ENCODE measurements around the gene C6orf52. TPM values are rescaled to one million over a fixed set of nuclear protein-coding genes. Genes with fewer than 3 reads are reported as not detected.

C6orf52 gene
- total RNA-seq, 1 donor from 2014 or later = 8.2 TPM

GRCh38 chr6:10641528-10641927 is 52.9 kb downstream of the C6orf52 start:
- Mint-ChIP-seq H3K27me3 (ENCODE audit: low read depth) (peaks cover 8% of the 10 kb centered on the region), H3K27ac (ENCODE audit: unreplicated experiment) (no peak overlapping the region), H3K4me1 (peaks cover 7% of the 10 kb centered on the region), H3K9me3 (no peaks in the 10 kb centered on the region), H3K4me3 (no peak overlapping the region), H3K36me3 (ENCODE audit: low read depth) (no peaks in the 10 kb centered on the region)
- DNase-seq (ENCODE audit: low read depth, low spot score) = no peak
- TF ChIP-seq, protein P1, sequence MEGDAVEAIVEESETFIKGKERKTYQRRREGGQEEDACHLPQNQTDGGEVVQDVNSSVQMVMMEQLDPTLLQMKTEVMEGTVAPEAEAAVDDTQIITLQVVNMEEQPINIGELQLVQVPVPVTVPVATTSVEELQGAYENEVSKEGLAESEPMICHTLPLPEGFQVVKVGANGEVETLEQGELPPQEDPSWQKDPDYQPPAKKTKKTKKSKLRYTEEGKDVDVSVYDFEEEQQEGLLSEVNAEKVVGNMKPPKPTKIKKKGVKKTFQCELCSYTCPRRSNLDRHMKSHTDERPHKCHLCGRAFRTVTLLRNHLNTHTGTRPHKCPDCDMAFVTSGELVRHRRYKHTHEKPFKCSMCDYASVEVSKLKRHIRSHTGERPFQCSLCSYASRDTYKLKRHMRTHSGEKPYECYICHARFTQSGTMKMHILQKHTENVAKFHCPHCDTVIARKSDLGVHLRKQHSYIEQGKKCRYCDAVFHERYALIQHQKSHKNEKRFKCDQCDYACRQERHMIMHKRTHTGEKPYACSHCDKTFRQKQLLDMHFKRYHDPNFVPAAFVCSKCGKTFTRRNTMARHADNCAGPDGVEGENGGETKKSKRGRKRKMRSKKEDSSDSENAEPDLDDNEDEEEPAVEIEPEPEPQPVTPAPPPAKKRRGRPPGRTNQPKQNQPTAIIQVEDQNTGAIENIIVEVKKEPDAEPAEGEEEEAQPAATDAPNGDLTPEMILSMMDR (conservative IDR thresholded peaks at IDR 0.05) = no peak

- Mint-ChIP-seq H3K4me3 (no peak overlapping the region), H3K9me3 (no peaks in the 10 kb centered on the region), H3K36me3 (ENCODE audit: low read depth) (no peaks in the 10 kb centered on the region), H3K4me1 (peaks cover 7% of the 10 kb centered on the region), H3K27me3 (ENCODE audit: low read depth) (peaks cover 8% of the 10 kb centered on the region), H3K27ac (ENCODE audit: unreplicated experiment) (no peak overlapping the region)
- TF ChIP-seq, protein P1 (conservative IDR thresholded peaks at IDR 0.05) = no peak
- no peak for DNase-seq (ENCODE audit: low read depth, low spot score)
These were observed 54.0 kb downstream of the C6orf52 start for GRCh38 chr6:10640412-10640811.

- H3K4me1 Mint-ChIP-seq = no peaks in the 10 kb centered on the region
- TF ChIP-seq, protein P1 (conservative IDR thresholded peaks at IDR 0.05) = no peak
- H3K9me3 Mint-ChIP-seq = no peaks in the 10 kb centered on the region
- no peak overlapping the region for H3K27ac Mint-ChIP-seq (ENCODE audit: unreplicated experiment)
- H3K4me3 Mint-ChIP-seq = no peak overlapping the region
- no peak for DNase-seq (ENCODE audit: low read depth, low spot score)
- no peaks in the 10 kb centered on the region for H3K27me3 Mint-ChIP-seq (ENCODE audit: low read depth)
- no peaks in the 10 kb centered on the region for H3K36me3 Mint-ChIP-seq (ENCODE audit: low read depth)
These were observed 61.2 kb downstream of the C6orf52 start for GRCh38 chr6:10633216-10633615.

GRCh38 chr6:10630178-10630577 is 64.2 kb downstream of the C6orf52 start:
- Mint-ChIP-seq H3K4me3 (no peak overlapping the region), H3K27ac (ENCODE audit: unreplicated experiment) (no peak overlapping the region), H3K4me1 (peaks cover 9% of the 10 kb centered on the region), H3K9me3 (no peaks in the 10 kb centered on the region), H3K27me3 (ENCODE audit: low read depth) (no peaks in the 10 kb centered on the region), H3K36me3 (ENCODE audit: low read depth) (peaks cover 4% of the 10 kb centered on the region)
- TF ChIP-seq, protein P1 (conservative IDR thresholded peaks at IDR 0.05) = no peak
- DNase-seq (ENCODE audit: low read depth, low spot score) = no peak

GRCh38 chr6:10627800-10628199 is 66.6 kb downstream of the C6orf52 start:
- H3K4me3 Mint-ChIP-seq = no peak overlapping the region
- no peak for DNase-seq (ENCODE audit: low read depth, low spot score)
- H3K9me3 Mint-ChIP-seq = no peaks in the 10 kb centered on the region
- H3K27me3 Mint-ChIP-seq (ENCODE audit: low read depth) = no peaks in the 10 kb centered on the region
- TF ChIP-seq, protein P1 (conservative IDR thresholded peaks at IDR 0.05) = no peak
- peaks cover 9% of the 10 kb centered on the region for H3K4me1 Mint-ChIP-seq
- H3K27ac Mint-ChIP-seq (ENCODE audit: unreplicated experiment) = no peak overlapping the region
- H3K36me3 Mint-ChIP-seq (ENCODE audit: low read depth) = peaks cover 15% of the 10 kb centered on the region
